Thoracic aorta (tissue), 2 donors: ENCODE results near the gene AFP. TPM values are rescaled to one million over a fixed set of nuclear protein-coding genes. Genes with fewer than 3 reads are reported as not detected.

Experiments used
- ATAC-seq: fragments of 150-250 bp; one replicate; pipeline ENCODE4 v1.8.0; 2017; ENCODE audit warnings: low read depth; ENCODE audit not compliant: insufficient number of reproducible peaks, low FRiP score
- DNase-seq: peaks from one replicate; pipeline ENCODE4 v3.0.0-alpha.2; 2020; ENCODE audit warnings: low spot score
- H3K27ac ChIP-seq, 2 donors: fragments of 200-600 bp; sonication (generic); 1 replicate in 1 of 2; 2 replicates in 1 of 2; pipeline ENCODE4 v1.5.1; 2016; ENCODE audit warnings: mild to moderate bottlenecking in 2 of 2, moderate library complexity in 2 of 2
- H3K27me3 ChIP-seq: fragments of 200-600 bp; sonication (generic); replicated peaks from 2 replicates; pipeline ENCODE4 v1.6.0; 2016; ENCODE audit warnings: mild to moderate bottlenecking; ENCODE audit not compliant: insufficient read depth
- H3K36me3 ChIP-seq: fragments of 200-600 bp; sonication (generic); one replicate; pipeline ENCODE4 v1.5.1; 2016
- H3K4me1 ChIP-seq, 2 donors: fragments of 200-600 bp; sonication (generic); 1 replicate in 1 of 2; 2 replicates in 1 of 2; pipeline versions ENCODE4 v1.5.1 to v1.6.0; 2016; ENCODE audit warnings: low read depth in 2 of 2, mild to moderate bottlenecking in 1 of 2; ENCODE audit not compliant: control insufficient read depth in 1 of 2
- H3K4me3 ChIP-seq: fragments of 200-600 bp; sonication (generic); 2 replicates; pipeline ENCODE4 v1.5.1; 2016; ENCODE audit warnings: mild to moderate bottlenecking
- H3K9me3 ChIP-seq: fragments of 200-600 bp; sonication (generic); 2 replicates; pipeline ENCODE4 v1.5.1; 2016
- total RNA-seq, 2 donors: library from RNA; depleted of rRNA; stranded (reverse); fragments of >200 nt; gene quantifications; one replicate each; pipeline versions ENCODE4 v1.1.0 to v1.2.3, GENCODE V29; 2016
- TF ChIP-seq, protein P1 (sequence below): fragments of 200-600 bp; sonication (generic); IDR thresholded peaks from one replicate; pipeline ENCODE4 v1.5.1; 2019; ENCODE audit warnings: antibody characterized with exemption

Gene AFP
- total RNA-seq, 2 donors from 2014 or later: not detected

DNA sequence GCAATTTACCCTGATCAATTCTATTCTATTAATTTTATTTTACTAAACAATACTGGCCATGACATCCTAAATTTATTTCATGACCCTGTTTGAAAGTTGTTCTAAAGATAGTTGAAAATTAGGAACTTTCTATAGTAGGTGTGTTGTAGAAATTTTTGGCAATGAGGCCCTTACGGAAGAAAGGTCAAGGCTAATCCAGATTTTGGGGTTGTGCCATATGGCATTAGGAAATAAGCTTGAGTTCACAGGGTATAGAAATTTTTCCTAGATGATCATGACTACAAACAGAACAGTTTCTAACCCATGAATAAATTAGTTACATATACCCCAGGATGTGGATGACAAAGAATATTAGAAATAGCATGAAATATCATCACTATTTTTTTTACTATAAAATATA lies 39.7 kb upstream of the AFP start:
- H3K9me3 ChIP-seq: no peaks in the 10 kb centered on the region
- no peak for DNase-seq
- H3K4me3 ChIP-seq: no peak overlapping the region
- no peaks in the 10 kb centered on the region for H3K36me3 ChIP-seq
- H3K4me1 ChIP-seq: no peaks in the 10 kb centered on the region
- no peaks in the 10 kb centered on the region for H3K27me3 ChIP-seq
- TF ChIP-seq, protein P1, sequence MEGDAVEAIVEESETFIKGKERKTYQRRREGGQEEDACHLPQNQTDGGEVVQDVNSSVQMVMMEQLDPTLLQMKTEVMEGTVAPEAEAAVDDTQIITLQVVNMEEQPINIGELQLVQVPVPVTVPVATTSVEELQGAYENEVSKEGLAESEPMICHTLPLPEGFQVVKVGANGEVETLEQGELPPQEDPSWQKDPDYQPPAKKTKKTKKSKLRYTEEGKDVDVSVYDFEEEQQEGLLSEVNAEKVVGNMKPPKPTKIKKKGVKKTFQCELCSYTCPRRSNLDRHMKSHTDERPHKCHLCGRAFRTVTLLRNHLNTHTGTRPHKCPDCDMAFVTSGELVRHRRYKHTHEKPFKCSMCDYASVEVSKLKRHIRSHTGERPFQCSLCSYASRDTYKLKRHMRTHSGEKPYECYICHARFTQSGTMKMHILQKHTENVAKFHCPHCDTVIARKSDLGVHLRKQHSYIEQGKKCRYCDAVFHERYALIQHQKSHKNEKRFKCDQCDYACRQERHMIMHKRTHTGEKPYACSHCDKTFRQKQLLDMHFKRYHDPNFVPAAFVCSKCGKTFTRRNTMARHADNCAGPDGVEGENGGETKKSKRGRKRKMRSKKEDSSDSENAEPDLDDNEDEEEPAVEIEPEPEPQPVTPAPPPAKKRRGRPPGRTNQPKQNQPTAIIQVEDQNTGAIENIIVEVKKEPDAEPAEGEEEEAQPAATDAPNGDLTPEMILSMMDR: no peak
- no peak for ATAC-seq
- H3K27ac ChIP-seq: no peak overlapping the region

DNA sequence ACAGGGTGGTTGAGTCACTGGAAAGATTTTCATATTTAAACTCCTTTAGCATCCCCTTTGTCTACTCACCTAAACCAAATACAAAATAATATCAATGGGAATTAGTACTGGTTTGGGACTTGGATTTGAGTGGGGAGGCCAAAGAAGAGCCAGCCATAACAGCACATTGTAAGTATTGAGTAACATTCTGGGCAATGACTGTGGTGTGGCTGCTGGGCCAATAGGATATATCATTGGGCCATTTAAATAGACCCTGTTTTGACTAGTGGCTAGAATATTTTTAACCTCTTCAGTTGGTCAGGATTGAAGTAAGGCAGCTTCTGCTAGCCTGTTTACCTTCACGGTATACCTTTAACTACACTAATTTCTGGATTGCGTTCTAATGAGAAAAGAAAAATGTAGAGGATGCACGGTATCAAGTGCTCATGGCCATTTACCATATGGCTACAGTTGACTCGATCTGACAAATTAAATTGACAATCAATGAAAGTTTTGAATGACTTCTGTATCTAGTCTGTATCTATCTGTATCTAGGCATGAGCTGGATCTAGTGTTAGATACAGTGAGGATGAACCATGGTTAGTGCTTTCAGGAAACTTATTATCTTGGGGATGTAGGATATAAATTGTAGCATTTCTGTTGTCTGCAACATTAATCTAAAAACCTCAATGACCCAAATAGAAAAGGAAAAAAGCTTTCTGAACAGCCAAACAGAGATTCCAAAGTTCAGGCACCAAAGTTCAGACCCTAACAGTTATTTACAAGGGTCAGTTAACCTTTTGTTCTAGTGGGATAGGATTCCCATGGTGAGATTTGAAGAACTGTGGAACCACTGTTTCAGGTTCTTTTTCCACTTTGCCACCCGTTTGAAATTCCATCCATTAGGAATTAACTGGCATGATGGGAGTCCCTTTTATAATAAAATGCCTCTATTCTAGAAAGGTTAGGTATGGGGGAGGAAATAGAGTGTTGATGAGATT lies 38.7 kb upstream of the AFP start:
- no peaks in the 10 kb centered on the region for H3K9me3 ChIP-seq
- ATAC-seq (no peak), DNase-seq (no peak)
- no peaks in the 10 kb centered on the region for H3K36me3 ChIP-seq
- no peak overlapping the region for H3K4me3 ChIP-seq
- no peak overlapping the region for H3K27ac ChIP-seq
- TF ChIP-seq, protein P1: no peak
- no peaks in the 10 kb centered on the region for H3K4me1 ChIP-seq
- no peaks in the 10 kb centered on the region for H3K27me3 ChIP-seq

DNA sequence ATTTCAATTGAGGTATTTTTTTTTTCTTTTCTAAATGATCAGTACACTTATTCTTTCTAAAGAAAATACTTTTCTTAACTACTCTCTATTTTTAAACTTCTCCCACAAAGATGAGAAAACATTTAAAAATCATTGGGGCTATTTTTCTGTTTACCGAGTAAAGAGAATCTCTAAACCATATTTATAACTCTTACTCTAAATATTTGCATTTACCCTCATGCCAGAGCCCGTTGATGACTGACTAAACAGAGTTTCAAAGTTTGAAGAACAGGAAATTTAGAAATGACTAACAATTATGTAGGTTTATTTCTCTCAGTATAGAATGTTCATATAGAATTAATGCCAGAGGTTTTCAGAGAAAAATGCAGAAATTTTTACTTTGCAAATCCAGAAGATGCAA lies 34.6 kb upstream of the AFP start:
- Histone ChIP-seq H3K4me3 (no peak overlapping the region), H3K9me3 (no peaks in the 10 kb centered on the region), H3K36me3 (no peaks in the 10 kb centered on the region), H3K27ac (no peak overlapping the region), H3K27me3 (no peaks in the 10 kb centered on the region), H3K4me1 (no peaks in the 10 kb centered on the region)
- TF ChIP-seq, protein P1: no peak
- DNase-seq (no peak), ATAC-seq (no peak)

DNA sequence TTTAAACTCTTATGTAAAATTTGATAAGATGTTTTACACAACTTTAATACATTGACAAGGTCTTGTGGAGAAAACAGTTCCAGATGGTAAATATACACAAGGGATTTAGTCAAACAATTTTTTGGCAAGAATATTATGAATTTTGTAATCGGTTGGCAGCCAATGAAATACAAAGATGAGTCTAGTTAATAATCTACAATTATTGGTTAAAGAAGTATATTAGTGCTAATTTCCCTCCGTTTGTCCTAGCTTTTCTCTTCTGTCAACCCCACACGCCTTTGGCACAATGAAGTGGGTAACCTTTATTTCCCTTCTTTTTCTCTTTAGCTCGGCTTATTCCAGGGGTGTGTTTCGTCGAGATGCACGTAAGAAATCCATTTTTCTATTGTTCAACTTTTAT lies 32.0 kb upstream of the AFP start, which contains the start of gene ALB:
TSS of gene ALB (plus strand) at position 246 of the 400 bp plus-strand sequence. CDS start at position 287, 41 bp downstream.
- no peak within 1 kb of the TSS for H3K27ac ChIP-seq
- no peak within 1 kb of the TSS for H3K4me3 ChIP-seq
- no peak for DNase-seq
- no peaks in the 10 kb centered on the region for H3K36me3 ChIP-seq
- no peaks in the 10 kb centered on the region for H3K4me1 ChIP-seq
- ATAC-seq: no peak
- TF ChIP-seq, protein P1: no peak
- no peaks in the 10 kb centered on the region for H3K27me3 ChIP-seq
- H3K9me3 ChIP-seq: no peaks in the 10 kb centered on the region

DNA sequence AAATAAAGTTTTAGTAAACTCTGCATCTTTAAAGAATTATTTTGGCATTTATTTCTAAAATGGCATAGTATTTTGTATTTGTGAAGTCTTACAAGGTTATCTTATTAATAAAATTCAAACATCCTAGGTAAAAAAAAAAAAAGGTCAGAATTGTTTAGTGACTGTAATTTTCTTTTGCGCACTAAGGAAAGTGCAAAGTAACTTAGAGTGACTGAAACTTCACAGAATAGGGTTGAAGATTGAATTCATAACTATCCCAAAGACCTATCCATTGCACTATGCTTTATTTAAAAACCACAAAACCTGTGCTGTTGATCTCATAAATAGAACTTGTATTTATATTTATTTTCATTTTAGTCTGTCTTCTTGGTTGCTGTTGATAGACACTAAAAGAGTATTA lies 31.6 kb upstream of the AFP start:
- Histone ChIP-seq H3K36me3 (no peaks in the 10 kb centered on the region), H3K9me3 (no peaks in the 10 kb centered on the region), H3K4me3 (no peak overlapping the region), H3K4me1 (no peaks in the 10 kb centered on the region), H3K27me3 (no peaks in the 10 kb centered on the region), H3K27ac (no peak overlapping the region)
- TF ChIP-seq, protein P1: no peak
- no peak for DNase-seq
- ATAC-seq: no peak
